ENCODE data around the gene ARHGAP24.

ARHGAP24 gene

GRCh38 chr4:86011117-86011516 lies 536.2 kb downstream of the ARHGAP24 start:
- TF ChIP-seq EZH2 (optimal IDR thresholded peaks at IDR 0.05; ENCODE audit: low read depth, low read length), result no peak
- no peak for TF ChIP-seq EZH2phosphoT487 (IDR thresholded peaks at IDR 0.05; ENCODE audit: low read length)
- no peak for TF ChIP-seq CTCF (IDR thresholded peaks at IDR 0.05; ENCODE audit: low read length)
- Histone ChIP-seq H3K4me2 (ENCODE audit: low read depth, low read length) (no peak overlapping the region), H3K4me1 (ENCODE audit: low read length) (no peaks in the 10 kb centered on the region), H3F3A (ENCODE audit: insufficient read depth, low read length) (no peaks in the 10 kb centered on the region), H3K79me2 (ENCODE audit: low read length) (no peaks in the 10 kb centered on the region), H3K9ac (ENCODE audit: low read length) (no peak overlapping the region), H3K4me3 (ENCODE audit: low read length) (no peak overlapping the region), H3K27ac (ENCODE audit: low read length) (no peak overlapping the region), H3K9me3 (replicated peaks; ENCODE audit: insufficient read depth, low read length) (no peaks in the 10 kb centered on the region), H3K36me3 (replicated peaks; ENCODE audit: insufficient read depth, low read length) (no peaks in the 10 kb centered on the region), H3K27me3 (replicated peaks; ENCODE audit: insufficient read depth, low read length) (no peaks in the 10 kb centered on the region), H4K20me1 (ENCODE audit: insufficient read depth, low read length) (no peaks in the 10 kb centered on the region), H2AFZ (ENCODE audit: low read length) (no peak overlapping the region), H3K9me2 (replicated peaks; ENCODE audit: insufficient read depth, low read length) (no peaks in the 10 kb centered on the region)
- no peak for DNase-seq

- no peaks in the 10 kb centered on the region for H3K9me3 ChIP-seq (replicated peaks; ENCODE audit: insufficient read depth, low read length)
- no peak overlapping the region for H3K4me3 ChIP-seq (ENCODE audit: low read length)
- H4K20me1 ChIP-seq (ENCODE audit: insufficient read depth, low read length), result no peaks in the 10 kb centered on the region
- TF ChIP-seq EZH2phosphoT487 (IDR thresholded peaks at IDR 0.05; ENCODE audit: low read length) (no peak), EZH2 (optimal IDR thresholded peaks at IDR 0.05; ENCODE audit: low read depth, low read length) (no peak), CTCF (IDR thresholded peaks at IDR 0.05; ENCODE audit: low read length) (no peak)
- no peak overlapping the region for H2AFZ ChIP-seq (ENCODE audit: low read length)
- no peaks in the 10 kb centered on the region for H3F3A ChIP-seq (ENCODE audit: insufficient read depth, low read length)
- H3K4me1 ChIP-seq (ENCODE audit: low read length), result no peaks in the 10 kb centered on the region
- H3K79me2 ChIP-seq (ENCODE audit: low read length), result no peaks in the 10 kb centered on the region
- no peak overlapping the region for H3K9ac ChIP-seq (ENCODE audit: low read length)
- no peak overlapping the region for H3K4me2 ChIP-seq (ENCODE audit: low read depth, low read length)
- H3K9me2 ChIP-seq (replicated peaks; ENCODE audit: insufficient read depth, low read length), result no peaks in the 10 kb centered on the region
- no peak overlapping the region for H3K27ac ChIP-seq (ENCODE audit: low read length)
- DNase-seq, result no peak
- H3K36me3 ChIP-seq (replicated peaks; ENCODE audit: insufficient read depth, low read length), result no peaks in the 10 kb centered on the region
- no peaks in the 10 kb centered on the region for H3K27me3 ChIP-seq (replicated peaks; ENCODE audit: insufficient read depth, low read length)
Measured at GRCh38 chr4:86013621-86014020, 538.7 kb downstream of the ARHGAP24 start.

- H3F3A ChIP-seq (ENCODE audit: insufficient read depth, low read length), result no peaks in the 10 kb centered on the region
- H4K20me1 ChIP-seq (ENCODE audit: insufficient read depth, low read length), result no peaks in the 10 kb centered on the region
- H3K27me3 ChIP-seq (replicated peaks; ENCODE audit: insufficient read depth, low read length), result no peaks in the 10 kb centered on the region
- no peaks in the 10 kb centered on the region for H3K4me1 ChIP-seq (ENCODE audit: low read length)
- TF ChIP-seq EZH2phosphoT487 (IDR thresholded peaks at IDR 0.05; ENCODE audit: low read length), result no peak
- no peak for TF ChIP-seq CTCF (IDR thresholded peaks at IDR 0.05; ENCODE audit: low read length)
- TF ChIP-seq EZH2 (optimal IDR thresholded peaks at IDR 0.05; ENCODE audit: low read depth, low read length), result no peak
- H2AFZ ChIP-seq (ENCODE audit: low read length), result no peak overlapping the region
- no peaks in the 10 kb centered on the region for H3K9me3 ChIP-seq (replicated peaks; ENCODE audit: insufficient read depth, low read length)
- H3K4me2 ChIP-seq (ENCODE audit: low read depth, low read length), result no peak overlapping the region
- no peak overlapping the region for H3K27ac ChIP-seq (ENCODE audit: low read length)
- H3K4me3 ChIP-seq (ENCODE audit: low read length), result no peak overlapping the region
- H3K9me2 ChIP-seq (replicated peaks; ENCODE audit: insufficient read depth, low read length), result no peaks in the 10 kb centered on the region
- no peak overlapping the region for H3K9ac ChIP-seq (ENCODE audit: low read length)
- no peaks in the 10 kb centered on the region for H3K79me2 ChIP-seq (ENCODE audit: low read length)
- no peaks in the 10 kb centered on the region for H3K36me3 ChIP-seq (replicated peaks; ENCODE audit: insufficient read depth, low read length)
- DNase-seq, result no peak
Measured at GRCh38 chr4:86014599-86014998, 539.6 kb downstream of the ARHGAP24 start.

Measured in MM.1S (cell line).